HepG2 (cell line): ENCODE data around the gene PRKAR2B. TPM values are rescaled to one million over a fixed set of nuclear protein-coding genes. Genes with fewer than 3 reads are reported as not detected.

Source experiments
- ATAC-seq: fragments of 200-7000 bp; cut with Tn5 transposase; 3 replicates; pipeline ENCODE4 v1.9.1; 2020; ENCODE audit warnings: mild to moderate bottlenecking, moderate library complexity
- BruUV-seq: library from RNA; stranded (reverse); fragments of 400-500 nt; replicated peaks from 2 replicates; lab custom pipeline; 2021; lab: Mats Ljungman, UMichigan
- CTCF ChIA-PET: fragments of 300-600 bp; formaldehyde crosslinking; extraction: SDS; loops from one replicate; lab custom pipeline; 2021; ENCODE audit warnings: low total read pairs, inconsistent platforms, low intra/inter-chr PET ratio; lab: Yijun Ruan, JAX
- POLR2A ChIA-PET: fragments of 350-600 bp; sonication (Branson Sonifier 250); formaldehyde crosslinking; loops from one replicate; lab custom pipeline; 2020; ENCODE audit warnings: antibody characterized with exemption, inconsistent platforms; lab: Yijun Ruan, JAX
- DNase-seq: peaks from one replicate; pipeline ENCODE4 v3.0.0-alpha.2; 2015; ENCODE audit warnings: low spot score
- FAIRE-seq: peaks from 3 replicates; lab custom pipeline; 2011; peaks lifted over from hg19 to GRCh38; lab: Jason Lieb, UNC
- H2AFZ ChIP-seq: one replicate; pipeline ENCODE4 v1.6.1; 2011; ENCODE audit warnings: low read length, inconsistent platforms
- H3K27ac ChIP-seq: fragments of 300-600 bp; 3 replicates; pipeline ENCODE4 v1.8.0; 2011; ENCODE audit warnings: mixed run types, mild to moderate bottlenecking, mixed read lengths, low read length, inconsistent platforms; ENCODE audit not compliant: insufficient read depth; ENCODE audit errors: extremely low read length
- H3K27me3 ChIP-seq, 2 experiments: fragments of 200-600 bp in 1 of 2; 2 replicates in 1 of 2; 3 replicates in 1 of 2; pipeline versions ENCODE4 v1.6.0 to v1.8.0; 2011; ENCODE audit warnings: low read length in 2 of 2, mild to moderate bottlenecking in 2 of 2, moderate library complexity in 2 of 2, inconsistent platforms in 1 of 2; ENCODE audit not compliant: insufficient read depth in 2 of 2, control insufficient read depth in 1 of 2
- H3K36me3 ChIP-seq, 2 experiments: fragments of 200-600 bp in 1 of 2; replicated peaks in 1 of 2; 2 replicates in 1 of 2; 3 replicates in 1 of 2; pipeline versions ENCODE4 v1.5.1 to v1.8.0; 2011; ENCODE audit warnings: low read length in 2 of 2, inconsistent platforms in 1 of 2; ENCODE audit not compliant: insufficient read depth in 2 of 2, control insufficient read depth in 1 of 2
- H3K4me1 ChIP-seq: 2 replicates; pipeline ENCODE4 v1.5.1; 2012; ENCODE audit warnings: low read length, inconsistent platforms; ENCODE audit not compliant: insufficient read depth
- H3K4me2 ChIP-seq: 2 replicates; pipeline ENCODE4 v1.6.0; 2011; ENCODE audit warnings: low read depth, low read length, inconsistent platforms
- H3K4me3 ChIP-seq, 3 experiments: fragments of 200-600 bp in 1 of 3; sonication (generic), shearing (Covaris generic) in 1 of 3; replicated peaks in 1 of 3; 2 replicates each; pipeline ENCODE4 v1.5.1; 2011 to 2016; ENCODE audit warnings: low read length in 3 of 3, inconsistent platforms in 2 of 3, low read depth in 2 of 3, mild to moderate bottlenecking in 2 of 3, control low read depth in 1 of 3, mixed read lengths in 1 of 3; ENCODE audit not compliant: insufficient read depth in 1 of 3
- H3K79me2 ChIP-seq: one replicate; pipeline ENCODE4 v1.6.1; 2011; ENCODE audit warnings: low read length, inconsistent platforms; ENCODE audit not compliant: insufficient read depth
- H3K9ac ChIP-seq: 2 replicates; pipeline ENCODE4 v1.6.0; 2011; ENCODE audit warnings: mild to moderate bottlenecking, low read depth, low read length, inconsistent platforms; ENCODE audit not compliant: insufficient read depth
- H3K9me3 ChIP-seq: 2 replicates; pipeline ENCODE4 v1.5.1; 2012; ENCODE audit warnings: mild to moderate bottlenecking, low read length
- H4K20me1 ChIP-seq: 2 replicates; pipeline ENCODE4 v1.6.0; 2011; ENCODE audit warnings: inconsistent platforms, mild to moderate bottlenecking, low read length, moderate library complexity; ENCODE audit not compliant: insufficient read depth
- ETV6 ChIP-seq: sonication (generic); formaldehyde crosslinking; conservative IDR thresholded peaks from 2 replicates; pipeline ENCODE4 v1.4.0; 2020; ENCODE audit warnings: missing genetic modification reagents
- KIAA2018 ChIP-seq: sonication (generic); formaldehyde crosslinking; IDR thresholded peaks from 2 replicates; pipeline ENCODE4 v1.5.0; 2020; ENCODE audit warnings: mild to moderate bottlenecking, missing genetic modification reagents, borderline replicate concordance
- RXRA ChIP-seq: sonication (generic); formaldehyde crosslinking; IDR thresholded peaks from 2 replicates; pipeline ENCODE4 v1.5.1; 2020; ENCODE audit warnings: missing genetic modification reagents
- SNAPC5 ChIP-seq: sonication (generic); formaldehyde crosslinking; IDR thresholded peaks from 2 replicates; pipeline ENCODE4 v1.8.1; 2023; ENCODE audit warnings: mild to moderate bottlenecking, missing genetic modification reagents, borderline replicate concordance
- ZNF10 ChIP-seq: sonication (generic); formaldehyde crosslinking; IDR thresholded peaks from 2 replicates; pipeline ENCODE4 v1.4.0; 2020; ENCODE audit warnings: mild to moderate bottlenecking, low read depth, missing genetic modification reagents, borderline replicate concordance
- ZNF124 ChIP-seq: sonication (generic); formaldehyde crosslinking; IDR thresholded peaks from 2 replicates; pipeline ENCODE4 v1.4.0; 2020; ENCODE audit warnings: missing genetic modification reagents
- ZNF205 ChIP-seq: IDR thresholded peaks from 2 replicates; pipeline ENCODE4 v1.6.1; 2018; ENCODE audit warnings: missing biosample characterization, missing genetic modification reagents
- ZNF30 ChIP-seq: sonication (generic); formaldehyde crosslinking; IDR thresholded peaks from 2 replicates; pipeline ENCODE4 v1.5.0; 2020; ENCODE audit warnings: mild to moderate bottlenecking, missing genetic modification reagents
- ZNF766 ChIP-seq: sonication (generic); formaldehyde crosslinking; IDR thresholded peaks from 2 replicates; pipeline ENCODE4 v1.5.0; 2020; ENCODE audit warnings: missing genetic modification reagents, borderline replicate concordance
- WGBS: methylation state at CpG from one replicate; pipeline ENCODE4 v1.1.6; 2017; ENCODE audit warnings: low lambda C conversion rate; 5-methylcytosine and 5-hydroxymethylcytosine counted together
- in situ Hi-C: cut with HindIII; loops from 2 replicates; pipeline ENCODE4 v1.10.0; 2017; ENCODE audit warnings: low pct_unique_long_range_greater_than_20kb; ENCODE audit not compliant: extremely low pct_ligation_motif_present
- intact Hi-C: fragments of 100-400 bp; cut with micrococcal nuclease; formaldehyde crosslinking; loops from one replicate; pipeline ENCODE4 v1.10.0; 2022; ENCODE audit not compliant: unreplicated experiment
- polyA plus RNA-seq, 8 experiments: library from polyadenylated mRNA; depleted of rRNA in 3 of 8; stranded (reverse) in 7 of 8; unstranded in 1 of 8; fragments of >200 nt; fragmentation: Illumina TruSeq in 4 of 8; extraction: Trizol in 4 of 8; gene quantifications; 2 replicates each; pipeline versions ENCODE4 v1.2.1 to v1.2.3, GENCODE V29; 2011 to 2016; ENCODE audit warnings: low read depth in 4 of 8, missing spikeins in 1 of 8, mixed read lengths in 1 of 8; ENCODE audit not compliant: insufficient read depth in 1 of 8
- total RNA-seq, 5 experiments: library from RNA; depleted of rRNA; stranded (reverse); fragments of >200 nt; fragmentation: Illumina TruSeq; extraction: Trizol; gene quantifications; 2 replicates each; pipeline ENCODE4 v1.2.3, GENCODE V29; 2016; ENCODE audit warnings: low read depth in 1 of 5
- TF ChIP-seq, protein P1 (sequence below): sonication (generic); formaldehyde crosslinking; IDR thresholded peaks from 2 replicates; pipeline ENCODE4 v1.5.0; 2020; ENCODE audit warnings: mild to moderate bottlenecking, low read depth, missing genetic modification reagents, borderline replicate concordance
- TF ChIP-seq, protein P2 (sequence below): sonication (generic); formaldehyde crosslinking; IDR thresholded peaks from 2 replicates; pipeline ENCODE4 v1.4.0; 2020; ENCODE audit warnings: missing genetic modification reagents
- TF ChIP-seq, protein P3 (sequence below): sonication (generic); formaldehyde crosslinking; IDR thresholded peaks from 2 replicates; pipeline ENCODE4 v1.8.1; 2023; ENCODE audit warnings: missing genetic modification reagents, inconsistent platforms, borderline replicate concordance

PRKAR2B gene
- total and polyA plus RNA-seq, 2 of the 13 experiments (the other 11 are each of a cell fraction or from before 2014, with no cell fraction given), result not detected

DNA sequence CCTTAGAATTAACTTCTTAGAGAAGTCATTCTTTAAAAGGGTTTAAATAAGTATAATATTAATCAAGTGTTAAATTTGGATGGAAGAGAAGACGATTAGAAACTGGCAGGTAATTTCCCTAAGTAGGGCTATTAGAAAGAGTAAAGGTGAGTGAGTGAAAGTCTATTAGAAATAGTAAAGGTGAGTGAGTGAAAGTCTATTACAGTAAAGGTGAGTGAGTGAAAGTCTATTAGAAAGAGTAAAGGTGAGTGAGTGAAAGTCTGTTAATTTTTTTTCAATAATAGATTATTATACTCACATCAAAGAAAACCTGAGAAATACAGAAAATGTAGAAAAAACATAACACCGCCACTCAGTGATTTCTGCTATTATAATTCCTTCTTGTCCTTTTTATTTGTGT, 113.5 kb downstream of the PRKAR2B start:
- in situ Hi-C loops, result no loop called here
- CTCF ChIA-PET, result no interaction called here

More for the DNA sequence above, 113.5 kb downstream of the PRKAR2B start:
- DNase-seq, result no peak
- Histone ChIP-seq H3K4me1 (peaks cover 12% of the 10 kb centered on the region), H3K27ac (no peak overlapping the region), H3K9me3 (no peaks in the 10 kb centered on the region), H3K4me3 (no peak overlapping the region), H3K27me3 (peaks cover 2 to 14% of the 10 kb centered on the region in 2 experiments; a peak in 3 of 5 replicates), H3K79me2 (no peaks in the 10 kb centered on the region), H2AFZ (no peak overlapping the region), H3K9ac (no peak overlapping the region), H4K20me1 (no peaks in the 10 kb centered on the region), H3K4me2 (no peak overlapping the region), H3K36me3 (no peaks in the 10 kb centered on the region)
- POLR2A ChIA-PET, result no interaction called here
- no TSS peak for BruUV-seq
- 29% methylated on average over 2 of the region's 2 CpGs for WGBS
- no peak for FAIRE-seq
- ATAC-seq, result no peak
- TF ChIP-seq ZNF10 (no peak), ZNF124 (CRISPR knock-in tag) (no peak), ETV6 (no peak), KIAA2018 (CRISPR knock-in tag) (no peak), ZNF205 (no peak), SNAPC5 (CRISPR knock-in tag) (no peak), ZNF766 (no peak), ZNF30 (no peak), RXRA (no peak)
- TF ChIP-seq, protein P1, sequence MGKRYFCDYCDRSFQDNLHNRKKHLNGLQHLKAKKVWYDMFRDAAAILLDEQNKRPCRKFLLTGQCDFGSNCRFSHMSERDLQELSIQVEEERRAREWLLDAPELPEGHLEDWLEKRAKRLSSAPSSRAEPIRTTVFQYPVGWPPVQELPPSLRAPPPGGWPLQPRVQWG (CRISPR knock-in tag), result no peak
- TF ChIP-seq, protein P2, sequence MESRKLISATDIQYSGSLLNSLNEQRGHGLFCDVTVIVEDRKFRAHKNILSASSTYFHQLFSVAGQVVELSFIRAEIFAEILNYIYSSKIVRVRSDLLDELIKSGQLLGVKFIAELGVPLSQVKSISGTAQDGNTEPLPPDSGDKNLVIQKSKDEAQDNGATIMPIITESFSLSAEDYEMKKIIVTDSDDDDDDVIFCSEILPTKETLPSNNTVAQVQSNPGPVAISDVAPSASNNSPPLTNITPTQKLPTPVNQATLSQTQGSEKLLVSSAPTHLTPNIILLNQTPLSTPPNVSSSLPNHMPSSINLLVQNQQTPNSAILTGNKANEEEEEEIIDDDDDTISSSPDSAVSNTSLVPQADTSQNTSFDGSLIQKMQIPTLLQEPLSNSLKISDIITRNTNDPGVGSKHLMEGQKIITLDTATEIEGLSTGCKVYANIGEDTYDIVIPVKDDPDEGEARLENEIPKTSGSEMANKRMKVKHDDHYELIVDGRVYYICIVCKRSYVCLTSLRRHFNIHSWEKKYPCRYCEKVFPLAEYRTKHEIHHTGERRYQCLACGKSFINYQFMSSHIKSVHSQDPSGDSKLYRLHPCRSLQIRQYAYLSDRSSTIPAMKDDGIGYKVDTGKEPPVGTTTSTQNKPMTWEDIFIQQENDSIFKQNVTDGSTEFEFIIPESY (CRISPR knock-in tag), result no peak
- TF ChIP-seq, protein P3, sequence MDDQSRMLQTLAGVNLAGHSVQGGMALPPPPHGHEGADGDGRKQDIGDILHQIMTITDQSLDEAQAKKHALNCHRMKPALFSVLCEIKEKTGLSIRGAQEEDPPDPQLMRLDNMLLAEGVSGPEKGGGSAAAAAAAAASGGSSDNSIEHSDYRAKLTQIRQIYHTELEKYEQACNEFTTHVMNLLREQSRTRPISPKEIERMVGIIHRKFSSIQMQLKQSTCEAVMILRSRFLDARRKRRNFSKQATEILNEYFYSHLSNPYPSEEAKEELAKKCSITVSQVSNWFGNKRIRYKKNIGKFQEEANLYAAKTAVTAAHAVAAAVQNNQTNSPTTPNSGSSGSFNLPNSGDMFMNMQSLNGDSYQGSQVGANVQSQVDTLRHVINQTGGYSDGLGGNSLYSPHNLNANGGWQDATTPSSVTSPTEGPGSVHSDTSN (CRISPR knock-in tag), result no peak
- intact Hi-C loops, result no loop called here
